Measurements from ENCODE around the gene KDM5A.
"Not testable (repeated sequence)": the region's sequence is repeated elsewhere in the genome, so short reads cannot be mapped to it uniquely, and the experiment has no call there.

KDM5A gene

GRCh38 chr12:389142-390096, at the start of gene KDM5A:
Gene KDM5A, minus strand, starts transcription at chr12:389320. Its CDS starts 229 bp downstream, at chr12:389091.
- DNase-seq = peak; percentile 94

- not testable (repeated sequence) for DNase-seq
Measured at GRCh38 chr12:435737-436136, 46.6 kb upstream of the KDM5A start.

- no peak for DNase-seq
Measured at GRCh38 chr12:422526-422925, 33.4 kb upstream of the KDM5A start.

- no peak for DNase-seq
Measured at GRCh38 chr12:418432-418831, 29.3 kb upstream of the KDM5A start.

- no peak for DNase-seq
Measured at GRCh38 chr12:414859-415258, 25.7 kb upstream of the KDM5A start.

GRCh38 chr12:402029-402389, 12.9 kb upstream of the KDM5A start:
- DNase-seq = no peak

GRCh38 chr12:401235-402028, 12.3 kb upstream of the KDM5A start, which contains the start of gene CCDC77:
Gene CCDC77, plus strand, starts transcription at chr12:401644. Its CDS starts 7,740 bp downstream, at chr12:409384.
- DNase-seq = peak; percentile 95

GRCh38 chr12:400828-401227, 11.7 kb upstream of the KDM5A start:
- no peak for DNase-seq

GRCh38 chr12:388541-389141, 479 bp downstream of the KDM5A start:
- peak; percentile 67 for DNase-seq

- DNase-seq = no peak
Measured at GRCh38 chr12:388012-388411, 1.1 kb downstream of the KDM5A start.

GRCh38 chr12:386651-387050, 2.5 kb downstream of the KDM5A start:
- DNase-seq = no peak

GRCh38 chr12:370739-371485, 18.2 kb downstream of the KDM5A start:
- DNase-seq = not testable (repeated sequence)

- DNase-seq = no peak
Measured at GRCh38 chr12:367972-368371, 21.1 kb downstream of the KDM5A start.

GRCh38 chr12:366820-367219, 22.3 kb downstream of the KDM5A start:
- no peak for DNase-seq

GRCh38 chr12:359091-359490, 30.0 kb downstream of the KDM5A start:
- no peak for DNase-seq

GRCh38 chr12:356276-356988, 32.7 kb downstream of the KDM5A start:
- no peak for DNase-seq

- DNase-seq = not testable (repeated sequence)
Measured at GRCh38 chr12:351197-351596, 37.9 kb downstream of the KDM5A start.

- not testable (repeated sequence) for DNase-seq
Measured at GRCh38 chr12:349625-350024, 39.5 kb downstream of the KDM5A start.

GRCh38 chr12:343036-343435, 46.1 kb downstream of the KDM5A start:
- DNase-seq = not testable (repeated sequence)

GRCh38 chr12:337039-337438, 52.1 kb downstream of the KDM5A start:
- no peak for DNase-seq

GRCh38 chr12:334125-334524, 55.0 kb downstream of the KDM5A start:
- DNase-seq = no peak

Measured in CD4-positive, alpha-beta T cell treated with Interleukin-21 for 1 hour (primary cell).